H9 (cell line): ENCODE results near the gene USP13. TPM values are rescaled to one million over a fixed set of nuclear protein-coding genes. Genes with fewer than 3 reads are reported as not detected.

Source experiments
- DNase-seq: peaks from one replicate; pipeline ENCODE4 v3.0.0-alpha.2; 2017
- H2AFZ ChIP-seq: one replicate; pipeline ENCODE4 v1.6.1; 2013; ENCODE audit warnings: mild to moderate bottlenecking, low read length, control low read depth, moderate library complexity
- H2AK5ac ChIP-seq: 2 replicates; pipeline ENCODE4 v1.6.1; 2013; ENCODE audit warnings: low read length, control low read depth, mixed read lengths; ENCODE audit not compliant: insufficient read length
- H2BK120ac ChIP-seq: one replicate; pipeline ENCODE4 v1.6.1; 2013; ENCODE audit warnings: low read depth, mild to moderate bottlenecking, low read length, control low read depth, inconsistent platforms; ENCODE audit not compliant: poor library complexity, severe bottlenecking
- H2BK12ac ChIP-seq: 2 replicates; pipeline ENCODE4 v1.6.1; 2013; ENCODE audit warnings: low read length, control low read depth, mixed read lengths, low read depth; ENCODE audit not compliant: insufficient read length
- H2BK15ac ChIP-seq: 2 replicates; pipeline ENCODE4 v1.6.1; 2013; ENCODE audit warnings: low read depth, low read length, control low read depth
- H2BK20ac ChIP-seq: one replicate; pipeline ENCODE4 v1.6.1; 2013; ENCODE audit warnings: low read depth, mild to moderate bottlenecking, low read length, control low read depth, inconsistent platforms; ENCODE audit not compliant: poor library complexity, severe bottlenecking
- H2BK5ac ChIP-seq: 2 replicates; pipeline ENCODE4 v1.6.1; 2013; ENCODE audit warnings: low read length, control low read depth, mixed read lengths; ENCODE audit not compliant: insufficient read length
- H3K14ac ChIP-seq: 2 replicates; pipeline ENCODE4 v1.6.1; 2013; ENCODE audit warnings: low read length, control low read depth; ENCODE audit not compliant: insufficient read depth
- H3K18ac ChIP-seq: 2 replicates; pipeline ENCODE4 v1.6.1; 2013; ENCODE audit warnings: low read depth, mild to moderate bottlenecking, mixed read lengths, low read length, control low read depth; ENCODE audit not compliant: insufficient read length
- H3K23ac ChIP-seq: 2 replicates; pipeline ENCODE4 v1.6.1; 2013; ENCODE audit warnings: low read length, control low read depth, mixed read lengths, low read depth; ENCODE audit not compliant: insufficient read length
- H3K23me2 ChIP-seq: 2 replicates; pipeline ENCODE4 v1.6.1; 2013; ENCODE audit warnings: low read depth, mild to moderate bottlenecking, mixed read lengths, low read length, control low read depth; ENCODE audit not compliant: insufficient read length, poor library complexity, severe bottlenecking
- H3K27ac ChIP-seq: 2 replicates; pipeline ENCODE4 v1.5.1; 2013; ENCODE audit warnings: low read length, control low read depth, mixed read lengths, low read depth; ENCODE audit not compliant: insufficient read length
- H3K27me3 ChIP-seq: 2 replicates; pipeline ENCODE4 v1.6.1; 2013; ENCODE audit warnings: low read length, control low read depth, inconsistent platforms; ENCODE audit not compliant: insufficient read depth
- H3K4ac ChIP-seq: 2 replicates; pipeline ENCODE4 v1.6.1; 2013; ENCODE audit warnings: low read depth, mild to moderate bottlenecking, control low read depth, inconsistent platforms, low read length, moderate library complexity
- H3K4me1 ChIP-seq: 2 replicates; pipeline ENCODE4 v1.6.1; 2013; ENCODE audit warnings: low read length, control low read depth, inconsistent platforms; ENCODE audit not compliant: insufficient read depth
- H3K4me2 ChIP-seq: 2 replicates; pipeline ENCODE4 v1.6.1; 2013; ENCODE audit warnings: low read length, control low read depth, mixed read lengths; ENCODE audit not compliant: insufficient read length, insufficient read depth
- H3K56ac ChIP-seq: 2 replicates; pipeline ENCODE4 v1.6.1; 2013; ENCODE audit warnings: low read depth, mild to moderate bottlenecking, mixed read lengths, low read length, control low read depth; ENCODE audit not compliant: insufficient read length
- H3K79me1 ChIP-seq: 2 replicates; pipeline ENCODE4 v1.6.1; 2013; ENCODE audit warnings: low read depth, mild to moderate bottlenecking, moderate library complexity, low read length, control low read depth, inconsistent platforms; ENCODE audit not compliant: insufficient read depth, poor library complexity, severe bottlenecking
- H3K79me2 ChIP-seq: 2 replicates; pipeline ENCODE4 v1.6.1; 2013; ENCODE audit warnings: low read length, control low read depth, inconsistent platforms; ENCODE audit not compliant: insufficient read depth
- H3K9ac ChIP-seq: 2 replicates; pipeline ENCODE4 v1.6.1; 2013; ENCODE audit warnings: low read length, control low read depth, mixed read lengths; ENCODE audit not compliant: insufficient read length; ENCODE audit errors: extremely low read depth
- H3K9me3 ChIP-seq: one replicate; pipeline ENCODE4 v1.6.1; 2013; ENCODE audit warnings: low read depth, low read length, inconsistent platforms; ENCODE audit not compliant: control insufficient read depth
- H3T11ph ChIP-seq: one replicate; pipeline ENCODE4 v1.6.1; 2013; ENCODE audit warnings: mild to moderate bottlenecking, low read length, control low read depth, inconsistent platforms
- H4K20me1 ChIP-seq: one replicate; pipeline ENCODE4 v1.6.1; 2013; ENCODE audit not compliant: control insufficient read depth, insufficient read length, insufficient read depth
- H4K5ac ChIP-seq: 2 replicates; pipeline ENCODE4 v1.6.1; 2013; ENCODE audit warnings: low read depth, mild to moderate bottlenecking, mixed read lengths, low read length, control low read depth; ENCODE audit not compliant: insufficient read length
- H4K8ac ChIP-seq: replicated peaks from 2 replicates; pipeline ENCODE4 v1.6.1; 2013; ENCODE audit warnings: low read length, control low read depth, mixed read lengths, low read depth; ENCODE audit not compliant: insufficient read length
- H4K91ac ChIP-seq: 2 replicates; pipeline ENCODE4 v1.6.1; 2013; ENCODE audit warnings: low read depth, mild to moderate bottlenecking, moderate library complexity, mixed read lengths, low read length, control low read depth; ENCODE audit not compliant: insufficient read length
- H3K27ac Mint-ChIP-seq, 3 experiments: 2 replicates in 2 of 3; 3 replicates in 1 of 3; pipeline ENCODE4 v1.8.0; 2020 to 2021; ENCODE audit warnings: mixed read lengths in 3 of 3, mild to moderate bottlenecking in 1 of 3, moderate library complexity in 1 of 3
- H3K27me3 Mint-ChIP-seq: 2 replicates; pipeline ENCODE4 v1.8.0; 2021; ENCODE audit warnings: low read depth, mild to moderate bottlenecking, moderate library complexity, mixed read lengths
- H3K36me3 Mint-ChIP-seq, 3 experiments: 2 replicates in 2 of 3; 3 replicates in 1 of 3; pipeline ENCODE4 v1.8.0; 2020 to 2021; ENCODE audit warnings: low read depth in 3 of 3, mixed read lengths in 3 of 3; ENCODE audit not compliant: insufficient read depth in 1 of 3
- H3K4me1 Mint-ChIP-seq, 2 experiments: 2 replicates each; pipeline ENCODE4 v1.8.0; 2020; ENCODE audit warnings: mixed read lengths in 2 of 2
- H3K4me3 Mint-ChIP-seq, 2 experiments: 2 replicates in 1 of 2; 3 replicates in 1 of 2; pipeline ENCODE4 v1.8.0; 2020 to 2021; ENCODE audit warnings: mild to moderate bottlenecking in 2 of 2, mixed read lengths in 2 of 2, moderate library complexity in 1 of 2
- H3K9me3 Mint-ChIP-seq, 2 experiments: 2 replicates in 1 of 2; 3 replicates in 1 of 2; pipeline ENCODE4 v1.8.0; 2020; ENCODE audit warnings: mild to moderate bottlenecking in 2 of 2, mixed read lengths in 2 of 2, moderate library complexity in 1 of 2
- total RNA-seq: library from RNA; stranded (reverse); gene quantifications from 2 replicates; pipeline ENCODE4 v1.2.1, GENCODE V29; 2021
- TF ChIP-seq, protein P1 (sequence below): fragments of 200-600 bp; sonication (generic); conservative IDR thresholded peaks from 3 replicates; pipeline ENCODE4 v1.8.0; 2021; ENCODE audit warnings: antibody characterized with exemption, mild to moderate bottlenecking

The USP13 gene
- total RNA-seq, 1 experiment from 2014 or later: 26.7 TPM

DNA sequence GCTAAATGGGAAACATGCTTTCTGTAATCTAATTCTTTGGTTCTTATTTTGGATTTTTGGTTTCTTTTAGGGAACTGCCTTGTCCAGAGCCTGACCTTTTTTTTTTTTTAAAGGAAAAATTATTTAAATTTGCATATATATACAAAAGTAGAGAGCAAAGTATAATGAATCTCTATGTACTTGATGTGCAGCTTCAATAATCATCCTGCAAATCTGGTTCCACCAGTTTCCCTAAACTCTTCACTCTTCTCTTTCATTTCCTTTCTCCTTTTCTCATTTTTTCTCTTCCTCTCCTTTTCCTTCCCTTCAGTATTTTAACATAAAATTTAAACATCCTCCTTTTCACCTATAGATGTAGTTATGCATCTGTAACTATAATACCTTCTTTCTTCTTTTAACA, 82.5 kb downstream of the USP13 start:
- H3K27me3 Mint-ChIP-seq: no peaks in the 10 kb centered on the region
- H2AK5ac ChIP-seq: no peak overlapping the region

More for the DNA sequence above, 82.5 kb downstream of the USP13 start:
- Histone ChIP-seq H4K20me1 (no peaks in the 10 kb centered on the region), H3K23me2 (no peaks in the 10 kb centered on the region), H2AFZ (no peak overlapping the region), H3K18ac (no peak overlapping the region), H2BK12ac (no peak overlapping the region), H2BK15ac (no peak overlapping the region), H3K27ac (no peak overlapping the region), H3K4me1 (no peaks in the 10 kb centered on the region), H3K79me2 (no peaks in the 10 kb centered on the region), H3K4ac (no peak overlapping the region), H3K56ac (no peak overlapping the region), H3K9me3 (no peaks in the 10 kb centered on the region), H4K91ac (no peak overlapping the region), H3K23ac (no peak overlapping the region), H3K4me2 (no peak overlapping the region), H3K27me3 (no peaks in the 10 kb centered on the region), H3K79me1 (no peaks in the 10 kb centered on the region), H3K9ac (no peak overlapping the region), H2BK5ac (no peak overlapping the region), H4K8ac (no peak overlapping the region), H3T11ph (no peak overlapping the region), H2BK20ac (no peak overlapping the region), H2BK120ac (no peak overlapping the region), H3K14ac (no peak overlapping the region), H4K5ac (no peak overlapping the region)
- DNase-seq: no peak
- Mint-ChIP-seq H3K27ac (no peak overlapping the region; a peak in 1 of 7 replicates), H3K9me3 (no peaks in the 10 kb centered on the region), H3K4me1 (no peaks in the 10 kb centered on the region), H3K36me3 (peaks cover 4 to 48% (median 26%) of the 10 kb centered on the region in 3 experiments; a peak in 6 of 7 replicates), H3K4me3 (no peak overlapping the region)
- TF ChIP-seq, protein P1, sequence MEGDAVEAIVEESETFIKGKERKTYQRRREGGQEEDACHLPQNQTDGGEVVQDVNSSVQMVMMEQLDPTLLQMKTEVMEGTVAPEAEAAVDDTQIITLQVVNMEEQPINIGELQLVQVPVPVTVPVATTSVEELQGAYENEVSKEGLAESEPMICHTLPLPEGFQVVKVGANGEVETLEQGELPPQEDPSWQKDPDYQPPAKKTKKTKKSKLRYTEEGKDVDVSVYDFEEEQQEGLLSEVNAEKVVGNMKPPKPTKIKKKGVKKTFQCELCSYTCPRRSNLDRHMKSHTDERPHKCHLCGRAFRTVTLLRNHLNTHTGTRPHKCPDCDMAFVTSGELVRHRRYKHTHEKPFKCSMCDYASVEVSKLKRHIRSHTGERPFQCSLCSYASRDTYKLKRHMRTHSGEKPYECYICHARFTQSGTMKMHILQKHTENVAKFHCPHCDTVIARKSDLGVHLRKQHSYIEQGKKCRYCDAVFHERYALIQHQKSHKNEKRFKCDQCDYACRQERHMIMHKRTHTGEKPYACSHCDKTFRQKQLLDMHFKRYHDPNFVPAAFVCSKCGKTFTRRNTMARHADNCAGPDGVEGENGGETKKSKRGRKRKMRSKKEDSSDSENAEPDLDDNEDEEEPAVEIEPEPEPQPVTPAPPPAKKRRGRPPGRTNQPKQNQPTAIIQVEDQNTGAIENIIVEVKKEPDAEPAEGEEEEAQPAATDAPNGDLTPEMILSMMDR: no peak
